HG02981 (cell line): ENCODE results near the gene EIF5A.
"Not testable (repeated sequence)": the region's sequence is repeated elsewhere in the genome, so short reads cannot be mapped to it uniquely, and the experiment has no call there.

ENCODE experiments used
- ATAC-seq: cut with Tn5 transposase; IDR thresholded peaks from one replicate; pipeline ENCODE4 v1.9.1; 2021; ENCODE audit warnings: mild to moderate bottlenecking, moderate library complexity; ENCODE audit not compliant: unreplicated experiment

The EIF5A gene

DNA sequence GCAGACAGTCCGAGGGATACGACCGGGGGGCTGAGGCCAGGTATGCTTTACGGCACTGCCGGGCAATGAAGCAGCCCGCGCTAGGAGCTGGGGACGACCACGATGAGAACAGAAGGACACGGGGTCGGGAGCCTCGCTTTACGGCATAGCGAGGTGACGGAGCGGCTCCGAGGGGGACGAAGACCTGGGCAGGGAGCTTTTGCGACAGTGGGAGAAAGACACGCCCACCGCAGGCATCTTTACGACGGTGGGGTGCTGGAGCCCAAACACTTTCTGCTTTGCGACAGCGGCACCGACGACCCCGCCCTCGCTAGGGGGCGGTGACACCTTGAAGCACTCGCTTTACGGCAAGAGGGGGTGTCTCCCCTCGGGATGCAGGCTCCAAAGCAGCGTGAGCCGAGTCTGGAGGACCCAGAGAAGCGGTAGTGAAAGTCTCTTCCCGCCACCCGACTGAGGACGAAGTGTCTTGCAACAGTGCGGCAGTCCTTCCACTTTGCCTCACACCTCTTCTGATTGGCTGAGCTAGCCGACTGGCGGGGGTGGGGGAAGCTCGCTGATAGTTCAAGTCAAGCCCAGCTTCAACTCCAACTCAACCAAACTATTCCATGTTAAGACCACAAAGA lies 22.1 kb downstream of the EIF5A start:
- peak; percentile 52 for ATAC-seq

DNA sequence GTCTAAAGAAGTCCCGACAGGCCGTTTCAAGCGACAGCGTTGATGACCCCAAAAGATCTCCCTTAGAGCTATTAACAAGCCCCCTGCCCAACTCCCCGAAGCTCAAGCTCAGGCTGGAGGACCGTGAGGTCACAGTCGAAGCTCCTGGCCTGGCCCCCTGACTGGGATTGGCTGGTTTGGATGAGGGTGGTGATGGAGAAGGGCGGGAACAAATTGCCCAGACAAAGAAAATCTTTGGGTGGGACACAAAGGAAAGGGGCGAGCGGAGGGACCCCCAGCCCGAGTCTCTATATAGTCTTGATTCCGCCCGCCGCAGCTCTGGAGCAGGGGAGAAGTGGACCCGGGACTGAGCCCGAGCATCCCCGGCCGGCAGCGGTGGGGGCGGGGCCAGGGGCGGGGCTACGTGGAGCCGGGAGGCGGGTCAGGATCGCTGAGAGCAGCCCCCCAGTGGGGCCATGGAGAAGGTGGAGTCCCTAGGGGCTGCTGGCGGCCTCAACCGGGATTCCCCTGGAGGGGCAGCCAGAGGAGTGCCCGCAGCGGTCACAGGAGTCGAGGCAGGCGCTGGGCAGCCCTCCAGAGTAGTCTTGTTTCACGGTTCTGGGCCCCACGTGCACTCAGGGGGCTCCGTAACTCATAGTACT lies 22.7 kb downstream of the EIF5A start:
- peak; percentile 42 for ATAC-seq

GRCh38 chr17:7330638-7331015 lies 23.2 kb downstream of the EIF5A start:
- ATAC-seq = no peak

- no peak for ATAC-seq
Measured at GRCh38 chr17:7332111-7332510, 24.7 kb downstream of the EIF5A start.

GRCh38 chr17:7332600-7333069 lies 25.2 kb downstream of the EIF5A start:
- not testable (repeated sequence) for ATAC-seq

DNA sequence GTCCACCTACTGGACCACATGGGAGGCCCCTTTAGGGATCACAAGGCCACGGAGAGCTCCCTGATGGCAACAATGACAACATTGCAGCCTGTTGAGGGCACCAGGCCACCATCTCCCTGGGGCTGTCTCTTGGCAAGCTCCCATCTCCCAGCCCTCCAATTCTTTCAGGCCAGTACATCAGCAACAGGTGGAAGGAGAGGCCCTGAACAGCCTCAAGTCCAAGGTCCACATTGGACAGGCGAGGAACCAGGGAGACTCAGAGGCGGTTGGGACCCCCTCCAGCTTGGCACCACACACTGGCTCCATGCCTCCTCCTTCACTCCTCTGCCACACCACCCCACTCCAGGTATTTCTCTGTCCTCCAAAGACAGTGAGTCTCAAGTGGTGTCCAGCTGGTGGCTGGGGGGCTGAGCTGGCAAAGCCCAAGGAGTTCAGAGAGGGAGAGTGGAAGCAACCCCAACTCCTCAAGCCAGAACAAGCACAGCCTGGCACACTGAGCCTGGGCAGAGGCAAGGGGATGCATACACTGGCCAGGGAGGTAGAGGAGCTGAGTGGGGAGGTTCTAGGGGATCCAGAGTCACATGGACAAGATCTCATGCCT lies 27.6 kb downstream of the EIF5A start:
- no peak for ATAC-seq

- ATAC-seq = not testable (repeated sequence)
Measured at GRCh38 chr17:7335765-7336164, 28.3 kb downstream of the EIF5A start.

DNA sequence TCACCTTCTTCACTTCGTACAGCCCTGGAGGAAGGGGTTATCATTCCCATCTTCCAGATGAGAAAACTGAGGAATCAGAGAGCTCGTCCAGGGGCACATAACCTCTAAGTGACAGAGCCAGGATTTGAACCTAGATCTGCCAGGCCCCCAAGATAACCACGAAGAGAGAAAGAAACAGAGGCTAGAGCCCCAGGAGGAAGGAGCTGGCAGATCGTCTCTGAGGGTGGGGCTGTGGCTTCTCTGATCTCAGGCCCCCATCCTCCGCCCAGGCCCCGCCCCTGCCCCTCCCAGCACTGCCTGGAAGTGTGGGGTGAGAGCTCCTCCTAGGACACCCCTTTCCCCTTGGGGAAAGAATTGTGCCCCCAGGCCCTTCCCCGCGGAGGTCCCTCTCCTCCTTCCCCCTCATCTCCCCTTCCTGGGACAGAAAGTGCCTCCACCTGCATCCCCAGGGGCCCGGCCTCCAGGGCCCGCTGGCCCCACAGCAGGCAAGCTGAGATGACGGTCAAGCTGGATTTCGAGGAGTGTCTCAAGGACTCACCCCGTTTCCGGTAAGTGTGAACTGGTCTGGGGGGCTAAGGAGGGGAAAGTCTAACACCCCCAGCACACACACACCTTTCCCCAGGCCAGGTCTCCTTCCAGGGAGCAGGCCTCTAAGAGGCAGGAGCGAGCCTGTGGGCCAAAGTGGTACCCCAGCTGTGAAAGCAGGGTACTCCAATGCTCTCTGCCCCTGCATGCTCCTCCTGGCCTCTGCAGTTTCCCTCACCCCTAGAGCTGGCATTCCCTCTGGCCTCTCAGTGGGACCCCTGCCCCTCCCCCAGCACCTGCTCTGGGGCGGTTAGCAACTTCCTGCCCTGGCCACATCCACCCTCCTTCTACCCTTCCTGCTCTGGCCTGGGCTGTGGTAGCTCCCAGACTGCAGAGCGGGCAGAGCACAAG lies 29.1 kb downstream of the EIF5A start, which contains the start of gene ACAP1:
ACAP1 (plus strand) TSS at position 290 of the 936 bp plus-strand sequence; CDS start at position 496, 206 bp downstream.
- peak; percentile 55 for ATAC-seq

DNA sequence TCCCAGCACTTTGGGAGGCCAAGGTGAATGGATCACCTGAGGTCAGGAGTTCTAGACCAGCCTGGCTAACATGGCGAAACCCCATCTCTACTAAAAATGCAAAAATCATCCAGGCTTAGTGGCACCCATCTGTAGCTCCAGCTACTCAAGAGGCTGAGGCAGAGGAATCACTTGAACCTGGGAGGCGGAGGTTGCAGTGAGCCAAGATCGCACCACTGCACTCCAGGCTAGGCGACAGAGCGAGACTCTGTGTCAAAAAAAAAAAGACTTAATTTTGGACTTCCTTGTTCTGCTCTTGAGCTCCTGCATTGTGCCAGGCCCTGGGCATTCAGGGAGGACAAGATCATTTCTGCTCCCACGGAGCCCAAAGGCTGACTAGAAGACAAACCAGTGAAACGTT lies 30.2 kb downstream of the EIF5A start:
- ATAC-seq = not testable (repeated sequence)

DNA sequence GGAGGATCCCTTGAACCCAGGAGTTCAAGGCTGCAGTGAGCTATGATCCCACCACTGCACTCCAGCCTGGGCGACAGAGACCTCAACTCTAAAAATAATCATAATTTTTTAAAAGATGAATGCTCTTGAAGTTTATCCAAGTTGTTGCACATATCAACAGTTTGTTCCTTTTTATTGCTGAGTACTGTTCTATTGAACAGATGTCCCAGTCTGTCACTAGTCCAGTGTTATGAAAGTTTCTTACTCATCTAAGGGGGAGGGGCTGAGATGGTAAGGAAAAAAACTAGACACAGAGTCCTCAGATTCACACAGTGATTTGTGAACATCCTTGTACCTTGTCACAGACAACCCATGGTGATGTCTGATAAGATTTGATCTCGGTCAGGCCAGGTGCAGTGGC lies 32.8 kb downstream of the EIF5A start:
- ATAC-seq = no peak

- no peak for ATAC-seq
Measured at GRCh38 chr17:7341842-7342241, 34.4 kb downstream of the EIF5A start.

DNA sequence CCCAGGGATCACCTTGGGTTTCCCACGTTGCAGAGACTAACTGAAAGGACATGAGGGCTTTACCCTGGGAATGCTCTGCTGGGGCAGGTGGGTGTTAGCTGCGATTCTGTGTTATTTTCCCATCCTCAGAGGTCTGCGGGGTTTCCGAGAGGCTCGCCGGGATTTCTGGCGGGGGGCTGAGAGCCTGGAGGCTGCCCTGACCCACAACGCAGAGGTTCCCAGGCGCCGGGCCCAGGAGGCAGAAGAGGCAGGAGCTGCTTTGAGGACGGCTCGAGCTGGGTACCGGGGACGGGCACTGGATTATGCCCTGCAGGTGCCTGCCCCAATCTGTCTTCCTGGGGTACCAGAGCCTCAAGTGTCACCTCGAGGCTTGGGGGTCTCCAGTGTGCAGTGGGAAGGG lies 35.8 kb downstream of the EIF5A start:
- no peak for ATAC-seq

DNA sequence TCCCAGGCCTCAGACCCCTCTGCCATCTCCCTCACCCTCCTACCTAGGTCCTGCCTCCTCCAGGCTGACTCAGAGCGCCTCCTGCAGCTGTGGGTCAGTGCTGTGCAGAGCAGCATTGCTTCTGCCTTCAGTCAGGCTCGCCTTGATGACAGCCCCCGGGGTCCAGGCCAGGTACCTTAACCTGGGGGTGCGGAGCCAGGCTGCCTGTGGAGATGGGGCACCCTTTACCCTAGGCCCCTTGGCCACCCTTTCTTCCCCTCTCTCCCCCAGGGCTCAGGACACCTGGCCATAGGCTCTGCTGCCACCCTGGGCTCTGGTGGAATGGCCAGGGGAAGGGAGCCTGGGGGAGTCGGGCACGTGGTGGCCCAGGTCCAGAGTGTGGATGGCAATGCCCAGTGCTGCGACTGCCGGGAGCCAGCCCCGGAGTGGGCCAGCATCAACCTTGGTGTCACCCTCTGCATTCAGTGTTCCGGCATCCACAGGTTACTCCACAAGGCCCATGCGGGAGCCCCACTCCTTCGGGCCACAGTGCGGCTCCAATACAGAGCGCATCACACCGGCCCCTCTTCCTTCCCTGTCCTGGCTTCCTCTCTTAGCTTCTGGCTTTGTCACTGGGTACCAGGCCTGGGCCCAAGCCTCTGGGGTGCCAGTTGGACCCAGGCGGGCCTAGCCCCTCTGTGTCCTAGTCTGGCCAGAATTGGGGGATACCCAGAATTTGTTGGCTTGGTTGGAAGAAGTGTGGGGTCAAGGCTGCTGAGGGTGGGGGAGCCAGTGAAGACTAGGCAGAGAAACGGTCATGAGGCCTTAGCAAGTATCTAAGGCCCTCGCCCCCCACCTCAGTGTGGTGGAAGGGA lies 39.6 kb downstream of the EIF5A start:
- ATAC-seq = no peak

DNA sequence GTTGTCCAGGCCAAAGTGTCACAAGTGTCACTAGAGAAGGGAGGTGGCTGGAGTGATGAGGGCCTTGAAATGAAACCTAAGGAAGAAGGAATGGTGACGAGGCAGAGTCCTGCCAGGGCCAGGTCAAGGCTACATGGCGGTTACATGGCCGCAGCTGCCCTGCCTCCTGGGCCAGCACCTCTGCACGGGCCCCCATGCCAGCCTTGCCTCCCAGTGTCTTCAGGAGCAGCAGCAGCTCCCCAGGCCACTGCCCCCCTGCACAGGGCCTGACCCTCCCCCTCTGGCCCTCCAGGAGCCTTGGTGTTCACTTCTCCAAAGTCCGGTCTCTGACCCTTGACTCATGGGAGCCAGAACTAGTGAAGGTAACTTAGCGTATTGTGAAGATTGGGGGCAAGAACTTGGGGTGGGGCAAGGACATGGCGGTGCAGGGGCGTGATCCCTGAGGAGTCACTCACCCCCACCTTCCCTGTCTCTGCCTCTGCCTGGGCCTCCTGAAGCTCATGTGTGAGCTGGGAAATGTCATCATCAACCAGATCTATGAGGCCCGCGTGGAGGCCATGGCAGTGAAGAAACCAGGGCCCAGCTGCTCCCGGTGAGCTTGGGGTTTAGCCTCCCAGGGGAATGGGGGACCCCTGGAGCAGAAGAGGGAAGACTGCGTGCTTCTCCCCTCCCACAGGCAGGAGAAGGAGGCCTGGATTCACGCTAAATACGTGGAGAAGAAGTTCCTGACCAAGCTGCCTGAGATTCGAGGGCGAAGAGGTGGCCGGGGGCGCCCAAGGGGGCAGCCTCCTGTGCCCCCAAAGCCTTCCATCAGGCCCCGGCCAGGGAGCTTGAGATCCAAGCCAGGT lies 40.4 kb downstream of the EIF5A start:
- no peak for ATAC-seq

DNA sequence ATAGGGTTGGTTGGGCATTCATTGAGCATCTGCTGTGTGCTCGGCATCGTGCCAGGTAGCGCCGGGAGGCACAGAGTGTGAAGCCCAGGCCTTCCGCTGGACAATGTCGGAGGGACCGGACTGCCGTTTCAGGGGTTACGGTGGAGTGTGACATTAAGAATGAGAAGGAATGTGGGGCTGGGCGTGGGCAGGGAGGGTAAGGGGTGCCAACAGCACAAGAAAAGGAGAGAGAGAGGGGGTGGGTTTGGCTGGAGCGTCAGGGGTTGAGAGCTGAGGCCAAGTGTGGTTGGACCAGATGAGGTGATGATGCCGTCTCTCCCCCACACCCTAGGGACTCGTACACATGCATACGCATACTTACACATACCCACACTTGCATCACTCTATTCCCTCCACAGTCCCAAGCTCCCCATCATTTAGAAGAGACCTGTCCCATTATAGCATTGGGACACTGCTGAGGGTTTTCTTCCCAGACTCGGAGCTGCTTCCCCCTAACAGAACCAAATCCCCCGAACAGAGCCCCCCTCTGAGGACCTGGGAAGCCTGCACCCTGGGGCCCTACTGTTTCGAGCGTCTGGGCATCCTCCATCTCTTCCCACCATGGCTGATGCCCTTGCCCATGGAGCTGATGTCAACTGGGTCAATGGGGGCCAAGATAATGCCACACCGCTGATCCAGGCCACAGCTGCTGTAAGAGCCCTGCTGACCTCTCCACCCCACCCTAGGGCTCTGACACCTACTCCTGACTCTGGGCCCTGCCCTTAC lies 41.2 kb downstream of the EIF5A start:
- ATAC-seq = no peak

DNA sequence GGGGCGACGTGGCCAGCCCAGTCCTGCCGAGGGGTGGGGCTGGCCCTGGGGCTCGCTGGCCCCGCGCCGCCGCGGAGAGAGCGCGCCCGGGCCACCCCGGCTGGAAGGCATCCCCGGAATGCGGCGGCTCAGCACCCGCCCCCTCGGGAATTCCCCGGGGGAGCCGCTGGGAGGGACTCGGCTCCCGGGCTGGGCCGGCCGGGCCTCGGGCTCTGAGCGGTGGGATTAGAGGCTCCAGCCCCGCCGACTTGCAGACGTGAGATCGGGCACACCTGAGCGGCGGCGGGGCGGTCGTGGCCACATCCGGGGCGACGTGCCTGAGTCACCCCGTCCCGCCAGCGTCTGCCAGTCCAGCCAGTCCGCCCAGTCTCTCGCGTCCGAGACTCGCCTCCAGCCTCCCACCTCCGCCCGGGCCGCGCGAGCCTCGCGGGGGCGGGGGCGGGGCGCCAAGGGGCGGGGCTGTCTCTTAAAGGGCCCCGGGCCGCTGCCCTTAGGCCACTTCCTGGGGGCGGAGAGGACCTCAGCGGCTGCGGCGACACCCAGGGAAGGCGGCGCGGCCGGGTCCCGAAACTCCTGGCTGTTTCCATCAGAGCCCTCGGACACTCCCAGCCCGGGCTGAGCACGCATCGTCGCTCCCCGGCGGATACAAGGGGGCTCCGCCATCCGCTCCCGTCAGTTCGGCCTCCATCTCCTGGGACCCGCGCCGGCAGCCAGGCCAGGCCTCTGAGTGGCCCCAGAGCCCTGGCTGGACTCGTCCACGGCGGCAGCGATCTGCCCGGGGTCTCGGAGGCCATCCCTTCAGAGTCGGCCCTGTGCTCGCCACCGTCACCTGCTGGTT lies 44.5 kb downstream of the EIF5A start, which contains the start of gene KCTD11:
KCTD11 (plus strand) TSS at position 498 of the 838 bp plus-strand sequence.
- peak; percentile 56 for ATAC-seq

DNA sequence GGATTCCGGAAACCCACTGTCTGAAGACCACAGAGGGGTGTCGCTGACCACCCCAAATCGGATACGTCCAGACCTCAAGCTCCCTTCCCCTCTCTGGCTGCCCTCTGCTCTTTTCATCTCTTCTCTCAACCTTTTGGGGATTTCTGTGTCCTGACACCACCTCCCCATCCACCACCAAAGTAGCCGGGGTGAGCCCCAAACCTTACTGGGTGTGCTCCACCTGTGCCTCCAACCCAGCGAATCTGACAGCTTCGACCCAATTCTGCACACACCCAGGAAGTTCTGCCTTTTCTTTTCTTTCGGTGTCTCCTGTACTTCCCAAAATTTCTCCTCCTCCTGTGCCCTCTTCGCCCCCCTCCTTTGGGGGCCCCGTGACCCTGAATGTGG lies 45.1 kb downstream of the EIF5A start:
- no peak for ATAC-seq
